GM18873 (cell line): ENCODE data around the gene XPO6.
"Not testable (repeated sequence)": the region's sequence is repeated elsewhere in the genome, so short reads cannot be mapped to it uniquely, and the experiment has no call there.

Experiments used
- ATAC-seq: cut with Tn5 transposase; IDR thresholded peaks from one replicate; pipeline ENCODE4 v1.9.1; 2021; ENCODE audit warnings: mild to moderate bottlenecking, moderate library complexity, moderate number of reproducible peaks; ENCODE audit not compliant: unreplicated experiment, low FRiP score

Gene XPO6

DNA sequence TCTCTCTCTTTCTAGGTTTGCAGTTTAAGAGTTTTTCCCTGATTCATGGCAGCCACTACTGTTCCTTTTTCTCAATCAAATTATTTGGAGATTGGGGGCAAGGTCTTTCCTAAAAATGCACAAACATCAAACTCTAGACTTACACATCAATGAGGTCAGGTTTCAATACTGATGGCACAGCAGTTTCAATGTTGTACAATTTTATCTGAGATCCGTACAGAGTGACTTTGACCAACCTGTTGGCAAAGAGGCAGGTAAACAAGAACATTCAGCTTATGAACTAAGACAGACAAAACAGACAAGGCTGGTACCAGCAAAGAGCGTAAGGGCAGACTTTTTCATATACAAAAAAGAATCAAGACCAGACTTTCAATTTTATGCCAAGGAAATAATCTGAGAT is 90.2 kb downstream of the XPO6 start:
- no peak for ATAC-seq

DNA sequence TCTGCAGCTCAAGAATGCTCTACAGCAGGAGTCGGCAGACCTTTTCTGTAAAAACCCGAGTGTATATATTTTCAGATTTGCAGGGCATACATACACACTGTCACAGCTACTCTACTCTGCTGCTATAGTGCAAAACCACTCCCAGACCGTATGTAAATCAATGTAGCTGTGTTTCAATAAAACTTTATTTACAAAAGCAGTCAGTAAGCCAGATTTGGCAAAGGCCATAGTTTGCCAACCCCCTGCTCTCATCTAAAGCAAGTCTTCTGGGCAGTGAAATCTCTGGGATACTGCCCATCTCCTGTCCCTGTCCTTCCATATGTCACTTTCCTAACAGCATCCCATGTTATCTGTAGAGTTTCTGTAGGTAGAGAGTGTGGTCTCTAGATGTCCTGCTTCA is 91.0 kb downstream of the XPO6 start:
- no peak for ATAC-seq

DNA sequence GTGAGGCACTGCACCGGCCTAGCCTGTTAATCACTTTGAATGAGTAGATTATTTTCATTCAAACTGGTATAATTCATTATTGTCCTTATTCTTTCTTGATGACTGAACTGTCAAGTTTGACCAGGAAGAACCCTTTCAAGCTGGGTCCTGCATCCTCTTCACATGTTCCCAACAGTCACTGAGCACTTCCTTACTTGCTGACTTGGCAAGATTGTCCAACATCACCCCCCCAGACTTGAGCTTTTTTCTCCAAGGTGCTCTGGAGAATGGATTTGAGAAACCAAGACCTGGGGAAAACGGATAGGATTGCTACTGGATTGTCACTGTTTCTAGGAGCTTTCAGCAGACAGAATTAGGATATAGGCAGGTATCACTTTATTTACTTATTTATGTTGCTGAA is 93.1 kb downstream of the XPO6 start:
- no peak for ATAC-seq

DNA sequence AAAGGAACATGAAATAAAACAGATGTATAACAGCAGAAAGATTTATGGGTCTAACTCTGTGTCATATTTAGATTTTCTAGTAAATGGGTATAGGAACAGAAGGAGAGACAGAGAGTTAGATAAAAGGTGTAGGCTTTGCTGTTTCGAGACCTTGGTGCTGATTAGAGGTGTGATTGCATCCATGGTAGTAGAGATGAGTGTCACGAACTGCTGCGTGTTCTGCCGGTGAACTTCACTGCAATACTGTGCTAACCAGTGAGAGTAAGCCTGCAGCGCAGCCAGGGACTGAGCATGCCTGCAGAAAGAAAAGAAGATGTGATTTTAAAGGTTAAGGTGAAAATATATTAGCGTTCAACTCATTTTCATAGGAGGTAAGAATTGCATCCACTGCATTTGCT is 94.6 kb downstream of the XPO6 start:
- ATAC-seq, result no peak

DNA sequence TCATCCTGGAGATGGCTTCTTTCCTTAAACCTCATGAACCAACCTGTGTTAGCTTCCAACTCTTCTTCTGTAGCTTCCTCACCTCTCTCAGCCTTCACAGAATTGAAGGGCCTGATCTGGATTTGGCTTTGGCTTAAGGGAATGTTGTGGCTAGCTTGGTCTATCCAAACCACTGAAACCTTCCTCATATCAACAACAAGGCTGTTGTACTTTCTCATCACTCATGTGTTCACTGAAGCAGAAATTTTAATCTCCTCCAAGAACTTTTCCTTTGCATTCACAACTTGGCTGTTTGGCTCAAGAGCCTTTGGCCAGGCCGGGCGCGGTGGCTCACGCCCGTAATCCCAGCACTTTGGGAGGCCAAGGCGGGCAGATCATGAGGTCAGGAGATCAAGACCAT is 95.9 kb downstream of the XPO6 start:
- not testable (repeated sequence) for ATAC-seq

DNA sequence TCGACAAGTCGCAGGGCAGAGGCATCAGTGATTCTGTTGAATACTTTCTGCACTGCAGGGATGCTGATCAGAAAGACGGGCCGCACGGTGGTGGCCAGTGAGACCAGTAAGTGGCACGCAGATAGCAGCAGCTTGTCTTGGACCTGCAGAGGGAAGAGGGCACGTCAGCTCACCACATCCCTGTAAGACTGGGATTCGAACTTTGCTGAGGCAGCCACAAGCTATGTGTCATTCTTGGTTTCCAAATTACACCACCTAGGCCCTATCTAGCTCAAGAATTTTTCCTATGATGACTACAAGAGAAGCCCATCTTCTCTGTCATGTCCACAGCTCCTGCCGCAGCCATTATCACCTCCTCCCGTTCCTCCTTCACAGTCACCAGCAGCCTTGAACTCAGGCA is 98.9 kb downstream of the XPO6 start:
- no peak for ATAC-seq

DNA sequence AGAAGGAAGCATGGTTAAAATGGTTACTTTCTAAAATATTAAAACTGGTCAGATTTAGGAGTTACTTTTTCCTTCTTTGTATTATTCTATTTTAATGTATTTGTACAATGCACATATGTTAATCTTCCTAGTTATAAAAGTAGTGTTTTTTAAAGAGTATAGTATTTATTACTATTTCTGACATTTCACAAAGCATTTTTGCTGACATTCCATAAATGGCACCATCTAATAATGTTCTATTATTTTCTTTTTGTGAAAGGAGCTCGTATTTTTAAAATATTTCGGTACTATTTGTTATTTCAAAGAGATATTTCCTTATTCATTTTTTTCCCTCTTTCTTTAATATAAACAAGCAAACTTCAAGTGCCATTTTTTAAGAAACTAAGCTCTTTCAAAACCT is 100.8 kb downstream of the XPO6 start:
- no peak for ATAC-seq

DNA sequence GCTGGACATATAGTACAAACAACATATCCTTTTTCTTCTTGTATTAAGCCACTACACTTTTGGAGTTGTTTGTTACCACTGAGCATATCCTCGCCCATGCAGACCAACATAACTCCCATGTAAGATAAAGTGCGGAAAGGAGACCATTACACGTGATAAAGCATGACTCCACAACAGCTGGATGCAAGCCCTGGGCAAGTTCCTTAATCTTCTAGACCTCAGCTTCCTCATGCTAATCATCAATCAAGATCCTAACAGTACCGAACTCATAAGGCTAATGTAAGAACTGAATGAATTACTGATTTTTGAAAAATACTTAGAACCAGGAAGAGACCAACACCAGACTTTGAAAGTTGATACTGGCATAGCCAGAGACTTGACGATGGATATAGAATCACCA is 101.3 kb downstream of the XPO6 start:
- no peak for ATAC-seq

DNA sequence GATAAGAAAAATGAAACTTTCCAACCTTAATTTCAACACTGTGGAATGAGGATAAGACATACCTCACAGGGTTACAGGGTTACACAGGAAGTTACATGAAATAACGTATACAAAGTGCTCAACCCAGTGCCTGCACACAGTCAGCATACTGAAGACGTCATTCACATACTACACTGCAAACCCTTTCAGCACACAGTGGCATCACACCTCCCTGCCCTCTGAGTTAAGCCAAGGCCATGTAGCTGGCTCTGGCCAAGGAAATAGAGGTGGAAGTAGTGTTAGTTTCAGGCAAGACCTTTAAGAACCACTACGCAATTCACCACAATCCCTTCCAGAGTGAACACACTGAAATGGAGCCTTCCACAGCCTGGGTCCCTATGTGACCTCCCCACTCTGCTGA is 101.7 kb downstream of the XPO6 start:
- ATAC-seq, result no peak

DNA sequence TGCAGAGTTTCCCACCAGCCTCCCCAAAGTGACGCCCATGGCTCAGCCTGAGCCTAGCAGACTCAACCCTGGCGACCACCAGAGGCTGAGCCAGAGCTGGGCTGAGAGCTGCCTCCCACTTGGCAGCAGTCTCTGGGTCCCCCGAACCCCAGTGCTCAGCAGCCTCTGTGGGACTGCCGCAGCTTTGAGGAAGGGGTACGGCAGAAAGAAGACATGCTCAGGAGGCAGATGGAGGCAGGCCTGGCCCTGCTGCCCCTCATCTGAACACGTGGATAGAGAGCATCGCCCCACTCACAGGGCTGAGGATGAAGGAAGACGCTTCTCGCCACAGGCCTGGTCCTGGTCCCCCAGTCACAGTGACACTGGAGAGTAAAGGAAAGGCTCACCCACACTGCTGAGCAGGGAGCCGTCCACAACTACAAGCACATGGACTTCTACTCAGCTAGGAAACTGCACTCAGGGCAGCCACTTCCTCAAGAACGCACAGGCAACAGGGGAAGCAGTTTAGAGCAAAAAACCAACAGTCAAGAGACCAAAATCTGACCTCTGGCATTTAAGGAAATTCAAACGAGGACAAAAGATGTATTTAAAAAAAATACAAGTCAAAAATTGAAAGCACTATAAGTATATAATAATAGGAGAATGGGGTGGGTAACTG is 103.0 kb downstream of the XPO6 start:
- ATAC-seq, result no peak

DNA sequence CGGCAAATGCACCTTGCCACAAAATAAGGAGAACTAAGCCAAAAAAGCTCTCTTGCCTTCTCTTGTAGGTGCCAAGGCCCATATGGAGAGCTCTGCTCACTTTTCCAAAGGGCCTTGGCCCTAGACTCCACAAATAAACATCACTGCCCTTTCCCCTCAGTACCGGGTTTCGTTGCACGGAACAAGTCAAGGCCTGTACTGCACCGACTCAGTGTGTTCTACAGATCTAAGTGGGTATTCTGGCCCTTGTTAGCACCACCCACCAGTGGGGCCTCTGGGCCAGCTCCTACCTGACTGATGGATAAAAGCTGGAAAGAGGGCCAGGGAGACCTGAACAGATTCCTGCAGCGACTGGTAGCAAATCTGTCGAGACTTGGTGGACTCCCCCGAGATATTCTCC is 104.5 kb downstream of the XPO6 start:
- ATAC-seq, result no peak

DNA sequence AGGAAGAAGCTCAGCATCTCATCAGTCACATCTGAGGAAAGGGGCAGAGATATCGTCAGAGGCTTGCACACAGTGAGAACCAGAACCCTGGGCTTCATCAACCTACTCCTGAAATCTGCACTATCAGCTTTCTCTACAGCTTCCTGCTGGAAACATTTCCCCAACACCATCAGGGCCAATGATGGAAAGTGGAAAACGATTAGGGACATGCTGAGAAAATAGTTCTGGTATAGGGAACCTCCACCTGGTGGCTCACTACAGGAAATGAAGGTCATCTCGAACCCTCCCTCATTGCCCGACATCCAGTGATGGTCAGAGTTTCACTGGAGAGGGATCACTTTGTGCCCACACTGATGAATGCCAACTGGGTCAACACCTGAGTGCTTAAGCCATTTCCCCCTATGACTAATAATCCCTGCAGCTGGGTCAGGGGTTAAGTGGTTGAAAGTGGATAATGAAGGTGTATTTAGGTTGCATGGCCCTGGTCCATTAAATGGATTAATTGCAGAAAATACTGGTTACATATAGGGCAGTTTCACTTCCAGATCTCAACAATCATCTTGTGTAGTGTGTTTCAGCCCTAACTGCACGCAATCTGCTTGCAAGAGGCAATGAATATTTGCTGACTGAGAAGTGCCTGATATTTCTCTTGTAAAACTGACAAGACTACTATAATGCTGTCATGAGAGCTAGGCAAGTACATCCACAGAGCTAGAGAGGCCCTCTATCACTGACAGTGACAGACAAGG is 105.1 kb downstream of the XPO6 start:
- ATAC-seq, result no peak

DNA sequence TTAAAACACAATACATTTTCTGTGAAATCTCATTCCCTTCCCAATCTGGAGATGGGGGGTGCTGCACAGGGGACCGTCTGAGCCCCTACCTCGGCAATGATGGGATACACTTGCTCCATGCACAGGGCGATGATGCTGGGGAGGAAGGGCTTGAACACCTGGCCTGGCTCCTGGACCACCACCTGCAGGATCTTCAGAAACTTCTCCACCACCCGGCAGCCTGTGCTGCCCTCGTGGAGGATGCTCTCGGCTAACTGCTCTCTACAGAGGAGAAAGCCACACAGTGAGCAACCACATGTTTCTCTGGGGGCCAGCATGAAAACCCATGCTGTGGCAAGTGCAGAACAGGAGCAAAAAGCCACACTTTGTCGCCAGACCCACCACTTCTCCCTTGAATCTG is 105.8 kb downstream of the XPO6 start:
- no peak for ATAC-seq

DNA sequence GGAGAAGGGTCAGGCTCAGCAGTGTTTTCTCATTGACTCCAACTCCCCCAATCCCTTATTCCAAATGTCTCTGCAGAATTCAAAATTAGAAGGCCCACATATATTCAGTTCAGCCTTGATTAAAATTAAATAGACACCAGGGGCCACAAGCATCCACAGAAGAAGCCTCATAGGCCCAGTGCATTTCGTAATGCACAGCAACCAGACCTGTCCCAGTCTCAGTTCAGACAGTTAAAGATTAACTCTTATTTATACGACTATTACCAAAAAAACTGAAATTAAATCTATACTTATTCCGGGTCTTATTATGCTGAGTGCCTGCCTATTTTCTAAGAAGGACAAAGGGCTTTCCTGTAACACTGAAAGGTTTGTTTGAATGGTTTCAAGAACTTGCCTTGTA is 106.5 kb downstream of the XPO6 start:
- no peak for ATAC-seq

DNA sequence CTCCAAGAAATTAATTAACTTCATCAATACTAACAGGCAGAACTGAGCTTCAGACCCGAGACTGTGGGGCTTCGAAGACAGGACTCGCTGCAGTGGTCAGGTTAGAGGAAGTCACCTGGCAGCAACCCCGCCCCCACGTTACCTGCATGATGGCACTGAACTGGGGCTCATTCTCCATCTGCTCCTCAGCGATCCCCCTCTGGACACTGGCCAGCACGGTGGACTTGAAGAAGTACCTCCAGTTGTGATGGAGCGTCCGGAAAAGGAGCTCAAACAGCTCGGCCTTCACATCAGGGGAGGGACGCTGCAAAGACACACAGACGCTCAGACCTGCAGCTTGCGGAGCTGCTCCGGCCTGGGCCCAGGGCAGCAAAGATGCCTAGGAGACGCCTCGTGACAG is 107.4 kb downstream of the XPO6 start:
- ATAC-seq, result no peak

DNA sequence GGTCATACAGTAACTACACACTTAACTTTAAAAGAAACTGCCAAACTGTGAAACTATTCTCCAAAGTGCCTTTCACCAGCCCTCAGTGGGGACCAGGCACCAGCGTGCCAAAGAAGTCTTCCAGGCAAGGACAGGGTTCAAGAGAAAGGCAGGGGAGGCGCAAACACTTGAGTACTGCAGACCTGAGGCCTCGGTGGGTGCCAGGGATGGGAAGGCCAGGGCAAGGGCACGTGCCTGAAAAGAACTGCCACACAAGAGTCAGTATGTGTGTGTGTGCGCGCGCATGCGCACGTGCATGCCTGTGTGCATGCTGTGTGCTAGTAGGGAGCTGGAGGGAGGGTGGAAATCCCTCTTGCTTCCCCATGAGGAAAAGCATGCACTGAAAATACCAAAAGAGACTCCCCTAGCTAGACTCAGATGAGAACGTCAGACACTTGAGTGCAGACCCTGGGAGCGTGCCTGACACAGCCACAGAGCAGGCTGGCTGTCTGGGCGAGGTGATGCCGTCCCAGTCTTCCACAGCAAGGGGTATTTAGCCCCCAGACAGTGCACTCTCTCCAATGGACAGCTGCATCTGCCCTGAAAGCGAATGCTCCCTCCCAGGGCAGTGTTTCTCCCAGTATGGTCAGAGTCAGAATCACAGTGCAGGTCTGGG is 108.1 kb downstream of the XPO6 start:
- ATAC-seq, result no peak

DNA sequence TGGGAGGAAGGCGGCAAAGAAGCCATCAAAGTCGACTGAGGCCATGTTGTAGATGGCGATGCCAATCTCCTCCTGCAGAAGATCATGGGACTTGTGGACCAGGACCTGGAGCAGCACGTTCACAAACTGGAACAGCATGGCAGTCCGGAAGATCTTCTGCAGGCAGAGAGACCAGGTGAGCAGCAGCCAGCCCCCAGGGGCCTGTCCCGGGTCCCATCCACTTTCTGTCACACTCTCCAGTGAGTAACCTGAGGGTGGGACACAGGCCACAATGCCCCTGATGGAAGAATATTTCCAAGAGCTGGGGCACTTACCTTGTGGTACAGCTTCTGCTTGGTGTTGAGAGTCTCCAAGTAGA is 110.3 kb downstream of the XPO6 start:
- ATAC-seq, result no peak

DNA sequence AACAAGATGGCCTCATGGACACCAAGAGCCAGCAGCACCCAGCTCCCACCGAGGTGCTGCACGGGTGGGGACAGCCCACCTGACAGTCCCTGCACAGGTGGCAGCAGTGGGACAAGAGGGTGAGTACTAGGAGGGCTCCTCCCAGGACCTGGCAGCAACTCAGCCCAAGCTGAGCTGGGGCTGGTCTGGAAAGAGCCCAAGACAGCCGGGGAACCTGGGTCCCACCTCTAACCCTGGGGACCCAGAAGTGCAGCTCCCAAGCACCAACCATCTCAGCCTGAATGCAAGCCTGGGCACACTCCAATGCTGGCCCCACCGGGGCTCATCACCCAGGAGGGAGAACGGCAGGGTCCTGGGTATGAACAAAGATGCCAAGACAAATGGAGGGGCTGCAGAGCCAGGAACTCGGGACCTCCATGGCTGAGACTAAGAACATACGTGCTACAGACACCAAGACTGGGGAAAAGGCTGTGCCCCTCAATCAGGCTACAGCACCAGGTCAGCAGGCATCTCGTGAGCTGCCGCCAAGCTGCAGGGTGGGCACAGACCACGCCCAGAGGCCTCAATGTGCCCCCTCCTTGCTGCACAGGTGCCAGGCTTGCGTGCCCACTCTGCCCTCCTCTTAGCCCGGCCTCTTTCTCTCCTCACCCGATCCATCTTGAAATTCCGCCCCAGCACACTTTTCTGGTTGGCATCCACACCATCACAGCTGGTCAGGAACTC is 110.8 kb downstream of the XPO6 start:
- ATAC-seq, result no peak

DNA sequence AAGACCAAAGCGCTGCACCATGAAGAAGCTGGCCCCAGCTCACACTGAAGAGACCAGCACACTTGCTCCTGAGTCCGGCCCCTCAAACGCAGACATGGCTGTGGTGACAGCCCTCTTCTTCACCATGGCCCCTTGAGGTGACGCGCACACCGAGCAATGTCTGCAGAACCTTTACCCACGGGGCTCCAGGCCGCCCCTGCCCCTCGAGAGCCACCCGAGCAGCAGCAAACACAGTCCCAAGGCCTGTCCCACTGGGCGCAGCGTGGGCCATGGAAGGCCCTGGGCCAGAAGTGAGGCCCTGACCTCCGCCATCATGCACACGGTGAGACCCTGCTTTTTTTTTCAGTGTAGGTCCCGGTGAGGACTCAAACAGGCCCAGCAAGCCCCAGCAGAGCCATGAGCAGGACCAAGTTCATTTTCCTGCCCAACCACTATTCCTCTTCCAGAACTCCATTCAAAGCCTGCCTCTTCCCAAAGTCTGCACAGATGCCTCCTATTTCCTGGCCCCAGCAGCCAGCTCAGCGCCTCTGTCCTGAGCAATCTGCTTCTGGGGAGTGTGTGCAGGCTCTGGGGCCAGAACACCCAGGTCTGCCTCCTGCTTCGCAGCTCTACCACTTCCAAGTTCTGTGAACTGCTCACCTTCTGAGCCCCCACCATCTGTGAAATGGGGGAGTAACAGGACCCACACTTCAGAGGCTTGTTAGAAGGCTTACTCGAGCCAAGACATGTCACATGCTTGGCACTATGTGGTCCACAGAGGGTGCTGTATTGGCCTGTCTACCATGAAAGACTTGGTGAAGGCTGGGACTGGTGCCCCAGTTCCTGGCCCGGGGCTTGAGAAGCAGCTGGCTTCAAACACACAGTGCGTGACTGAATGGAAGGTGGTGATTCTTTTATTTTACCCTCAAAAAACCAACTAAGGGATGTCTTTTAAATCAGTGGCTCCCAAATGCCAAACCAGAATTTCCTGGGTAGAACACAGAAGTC is 112.5 kb downstream of the XPO6 start:
- ATAC-seq, result no peak
